Mesothelial cell of epicardium (in vitro differentiated cells): Measurements from ENCODE around the gene MIOX. TPM values are rescaled to one million over a fixed set of nuclear protein-coding genes. Genes with fewer than 3 reads are reported as not detected.

Experiments used
- DNase-seq, 2 experiments: peaks; one replicate each; pipeline ENCODE4 v3.0.0; 2021; ENCODE audit warnings: low spot score in 2 of 2; ENCODE audit not compliant: unreplicated experiment in 2 of 2
- H3K27ac Mint-ChIP-seq: 2 replicates; pipeline ENCODE4 v1.8.0; 2021; ENCODE audit warnings: mixed read lengths
- H3K27me3 Mint-ChIP-seq: 2 replicates; pipeline ENCODE4 v1.8.0; 2021; ENCODE audit warnings: low read depth, mixed read lengths
- H3K36me3 Mint-ChIP-seq: 2 replicates; pipeline ENCODE4 v1.8.0; 2021; ENCODE audit warnings: mixed read lengths
- H3K4me1 Mint-ChIP-seq: 2 replicates; pipeline ENCODE4 v1.8.0; 2021; ENCODE audit warnings: mixed read lengths
- H3K4me3 Mint-ChIP-seq: 2 replicates; pipeline ENCODE4 v1.8.0; 2021; ENCODE audit warnings: mild to moderate bottlenecking, moderate library complexity, mixed read lengths
- H3K9me3 Mint-ChIP-seq: 2 replicates; pipeline ENCODE4 v1.8.0; 2021; ENCODE audit warnings: mixed read lengths
- CTCF ChIP-seq: fragments of 200-600 bp; sonication (generic); IDR thresholded peaks from one replicate; pipeline ENCODE4 v1.5.0; 2021; ENCODE audit warnings: antibody characterized with exemption; ENCODE audit not compliant: unreplicated experiment
- total RNA-seq: library from RNA; stranded (reverse); gene quantifications from 3 replicates; pipeline ENCODE4 v1.2.1, GENCODE V29; 2021

MIOX gene
- total RNA-seq, 1 donor from 2014 or later = 0.34 TPM

- peak; percentile 98 to 99 for DNase-seq
- Mint-ChIP-seq H3K9me3 (no peaks in the 10 kb centered on the region), H3K4me3 (peak within 1 kb of the TSS; percentile 96), H3K27ac (peak within 1 kb of the TSS; percentile 99), H3K27me3 (no peaks in the 10 kb centered on the region), H3K36me3 (peaks cover 4% of the 10 kb centered on the region), H3K4me1 (peaks cover 17% of the 10 kb centered on the region)
- TF ChIP-seq CTCF = no peak
Measured at GRCh38 chr22:50507991-50508884, 21.6 kb downstream of the MIOX start, which contains the start of gene NCAPH2. Gene NCAPH2, plus strand, starts transcription at chr22:50508224. Its CDS starts 114 bp downstream, at chr22:50508338.

GRCh38 chr22:50508897-50509296 lies 22.2 kb downstream of the MIOX start:
- H3K4me3 Mint-ChIP-seq = peak overlapping the region; percentile 95
- peaks cover 17% of the 10 kb centered on the region for H3K4me1 Mint-ChIP-seq
- TF ChIP-seq CTCF = no peak
- no peak for DNase-seq
- no peaks in the 10 kb centered on the region for H3K9me3 Mint-ChIP-seq
- H3K27ac Mint-ChIP-seq = peak overlapping the region; percentile 95
- no peaks in the 10 kb centered on the region for H3K27me3 Mint-ChIP-seq
- H3K36me3 Mint-ChIP-seq = peaks cover 4% of the 10 kb centered on the region

GRCh38 chr22:50513175-50513574 lies 26.5 kb downstream of the MIOX start:
- H3K4me1 Mint-ChIP-seq = peaks cover 11% of the 10 kb centered on the region
- H3K4me3 Mint-ChIP-seq = no peak overlapping the region
- no peak for DNase-seq
- H3K27me3 Mint-ChIP-seq = no peaks in the 10 kb centered on the region
- H3K9me3 Mint-ChIP-seq = no peaks in the 10 kb centered on the region
- peaks cover 8% of the 10 kb centered on the region for H3K36me3 Mint-ChIP-seq
- H3K27ac Mint-ChIP-seq = no peak overlapping the region
- no peak for TF ChIP-seq CTCF

GRCh38 chr22:50516068-50516467 lies 29.4 kb downstream of the MIOX start:
- no peaks in the 10 kb centered on the region for H3K27me3 Mint-ChIP-seq
- no peak overlapping the region for H3K27ac Mint-ChIP-seq
- peaks cover 13% of the 10 kb centered on the region for H3K36me3 Mint-ChIP-seq
- H3K9me3 Mint-ChIP-seq = no peaks in the 10 kb centered on the region
- H3K4me3 Mint-ChIP-seq = no peak overlapping the region
- H3K4me1 Mint-ChIP-seq = no peaks in the 10 kb centered on the region
- DNase-seq = no peak
- no peak for TF ChIP-seq CTCF

GRCh38 chr22:50516891-50517290 lies 30.2 kb downstream of the MIOX start:
- Mint-ChIP-seq H3K9me3 (no peaks in the 10 kb centered on the region), H3K4me3 (no peak overlapping the region), H3K27me3 (no peaks in the 10 kb centered on the region), H3K36me3 (peaks cover 13% of the 10 kb centered on the region), H3K4me1 (no peaks in the 10 kb centered on the region), H3K27ac (no peak overlapping the region)
- no peak for DNase-seq
- TF ChIP-seq CTCF = no peak
